Heart left ventricle (tissue), 16 donors: ENCODE measurements around the gene GNB5. TPM values are rescaled to one million over a fixed set of nuclear protein-coding genes. Genes with fewer than 3 reads are reported as not detected.

ENCODE experiments used
- ATAC-seq, 4 donors: fragments of 200-7000 bp; cut with Tn5 transposase; one replicate each; pipeline ENCODE4 v1.9.1; 2020 to 2022; ENCODE audit warnings: moderate library complexity in 4 of 4, mild to moderate bottlenecking in 3 of 4, moderate number of reproducible peaks in 1 of 4
- DNase-seq, 5 donors: peaks; one replicate each; pipeline ENCODE4 v3.0.0-alpha.2; 2020
- H3K27ac ChIP-seq, 12 donors: fragments of 200-600 bp; sonication (generic) in 4 of 12; one replicate each; pipeline versions ENCODE4 v1.5.0 to v1.8.0; 2016 to 2022; ENCODE audit warnings: mild to moderate bottlenecking in 2 of 12
- H3K27me3 ChIP-seq, 9 donors: fragments of 200-600 bp; sonication (generic) in 2 of 9; one replicate each; pipeline versions ENCODE4 v1.5.1 to v1.8.0; 2016 to 2022; ENCODE audit warnings: mild to moderate bottlenecking in 3 of 9
- H3K36me3 ChIP-seq, 9 donors: fragments of 200-600 bp; sonication (generic) in 2 of 9; one replicate each; pipeline versions ENCODE4 v1.5.0 to v1.8.0; 2018 to 2022; ENCODE audit warnings: mild to moderate bottlenecking in 2 of 9
- H3K4me1 ChIP-seq, 12 donors: fragments of 200-600 bp; sonication (generic) in 4 of 12; one replicate each; pipeline versions ENCODE4 v1.5.0 to v1.8.0; 2016 to 2022; ENCODE audit warnings: mild to moderate bottlenecking in 3 of 12
- H3K4me3 ChIP-seq, 12 donors: fragments of 200-600 bp; sonication (generic) in 4 of 12; one replicate each; pipeline versions ENCODE4 v1.5.0 to v1.8.0; 2017 to 2022; ENCODE audit warnings: mild to moderate bottlenecking in 9 of 12, moderate library complexity in 4 of 12
- H3K9me3 ChIP-seq, 12 donors: fragments of 200-600 bp; sonication (generic) in 4 of 12; one replicate each; pipeline versions ENCODE4 v1.5.0 to v1.8.0; 2016 to 2022; ENCODE audit warnings: mild to moderate bottlenecking in 1 of 12
- CTCF ChIP-seq, 12 donors: fragments of 200-600 bp; sonication (generic) in 4 of 12; IDR thresholded peaks; one replicate each; pipeline versions ENCODE4 v1.5.0 to v1.8.0; 2018 to 2022; ENCODE audit warnings: antibody characterized with exemption in 12 of 12, mild to moderate bottlenecking in 5 of 12
- POLR2A ChIP-seq, 2 donors: fragments of 450-650 bp; IDR thresholded peaks; one replicate each; pipeline ENCODE4 v1.6.1; 2017; ENCODE audit warnings: antibody characterized with exemption in 2 of 2, mild to moderate bottlenecking in 2 of 2, moderate library complexity in 2 of 2
- WGBS, 4 donors: extraction: QIAGEN DNeasy Blood & Tissue Kit in 2 of 4; methylation state at CpG; one replicate each; pipeline versions ENCODE4 v1.1.5 to v1.1.7; 2013 to 2018; 5-methylcytosine and 5-hydroxymethylcytosine counted together
- intact Hi-C, 10 donors: fragments of 100-400 bp; cut with DNase I; formaldehyde crosslinking; loops; one replicate each; pipeline versions ENCODE4 v1.11.1 to v1.14.2; 2022
- polyA plus RNA-seq, 2 donors: library from polyadenylated mRNA; stranded (reverse); fragments of 200-250 nt; gene quantifications; one replicate each; pipeline ENCODE4 v1.2.3, GENCODE V29; 2013
- total RNA-seq, 9 donors: library from RNA; depleted of rRNA in 2 of 9; stranded (reverse); fragments of >200 nt in 2 of 9; fragmentation: NEBNext Ultra II Directional in 3 of 9; extraction: Animal tissue kit (Norgen Biotek cat#: 25700) in 3 of 9; gene quantifications; one replicate each; pipeline versions ENCODE4 v1.1.0 to v1.2.4, GENCODE V29; 2016 to 2023
- donor health status: ischemic (EF 13 %, LVEDD 7.1; RV severe dilation, severe dysfunction).
- donor health status: healthy with polysubstance abuse.
- donor health status: DM: no; HTN: yes; CAD: no.
- donor health status: DM: no; HTN: no; CAD: no.
- donor health status: ischemic (EF 25% LVEDD 6.9; RV normal size, moderate dysfunction).
- donor health status: ischemic (EF 25% LVEDD 5.7; RV mildly dilated, moderate dysfunction).
- donor health status: healthy.
- donor health status: DM: yes; HTN: yes; CAD: no.
- donor health status: ischemic (EF 35%, LVEDD 5.7; RV mildly dilated, moderate dysfunction).
- donor health status: nonischemic (EF 11% LVEDD 7.7; RV severe dilation, severe dysfunction).
- donor health status: DM: yes; HTN: yes; CAD: no.
- donor health status: PGD.
- donor health status: ischemic (EF 29% LVEDD 5.4; RV normal size, mild dysfunction).
- donor health status: nonischemic (EF 23%, LVEDD 6.1; RV moderate dilation, normal function).

The GNB5 gene
- total and polyA plus RNA-seq, 11 donors = 4.2 to 12.4 (median 7.7) TPM

GRCh38 chr15:52220937-52221660, 29.9 kb upstream of the GNB5 start:
- DNase-seq (no peak), ATAC-seq (no peak)
- Histone ChIP-seq H3K36me3 (peaks cover 0 to 18% (median 0%) of the 10 kb centered on the region in 9 donors), H3K4me1 (peaks cover 0 to 6% (median 0%) of the 10 kb centered on the region in 12 donors), H3K27me3 (no peaks in the 10 kb centered on the region), H3K27ac (peak overlapping the region in 1 of 12 donors; percentile 61), H3K4me3 (peak overlapping the region in 1 of 12 donors; percentile 34), H3K9me3 (no peaks in the 10 kb centered on the region)
- no peak for TF ChIP-seq CTCF (IDR thresholded peaks at IDR 0.05)
- TF ChIP-seq POLR2A (IDR thresholded peaks at IDR 0.05) = no peak
- WGBS, 4 donors = 73 to 81% (median 79%) methylated on average over 7 of the region's 7 CpGs
- intact Hi-C loops = no loop called here

GRCh38 chr15:52220251-52220650, 29.1 kb upstream of the GNB5 start:
- no peak overlapping the region for H3K4me3 ChIP-seq
- no peak overlapping the region for H3K27ac ChIP-seq
- TF ChIP-seq POLR2A (IDR thresholded peaks at IDR 0.05) (no peak), CTCF (IDR thresholded peaks at IDR 0.05) (no peak)
- peaks cover 0 to 6% (median 0%) of the 10 kb centered on the region in 12 donors for H3K4me1 ChIP-seq
- no peaks in the 10 kb centered on the region for H3K27me3 ChIP-seq
- ATAC-seq (peak in 1 of 4 donors; percentile 26), DNase-seq (no peak)
- peaks cover 0 to 16% (median 0%) of the 10 kb centered on the region in 9 donors for H3K36me3 ChIP-seq
- WGBS, 4 donors = 90 to 94% (median 93%) methylated on average over 6 of the region's 6 CpGs
- no peaks in the 10 kb centered on the region for H3K9me3 ChIP-seq
- intact Hi-C loops = no loop called here

GRCh38 chr15:52218816-52219215, 27.6 kb upstream of the GNB5 start:
- DNase-seq (no peak), ATAC-seq (no peak)
- Histone ChIP-seq H3K9me3 (no peaks in the 10 kb centered on the region), H3K4me3 (no peak overlapping the region), H3K27me3 (no peaks in the 10 kb centered on the region), H3K27ac (no peak overlapping the region), H3K4me1 (peaks cover 0 to 6% (median 0%) of the 10 kb centered on the region in 12 donors), H3K36me3 (peaks cover 0 to 13% (median 0%) of the 10 kb centered on the region in 9 donors)
- intact Hi-C loops = no loop called here
- 94 to 97% (median 95%) methylated on average over 4 of the region's 4 CpGs for WGBS, 4 donors
- no peak for TF ChIP-seq POLR2A (IDR thresholded peaks at IDR 0.05)
- TF ChIP-seq CTCF (IDR thresholded peaks at IDR 0.05) = no peak

GRCh38 chr15:52218371-52218770, 27.2 kb upstream of the GNB5 start:
- no peak overlapping the region for H3K4me3 ChIP-seq
- no peaks in the 10 kb centered on the region for H3K9me3 ChIP-seq
- 75 to 83% (median 78%) methylated on average over 3 of the region's 3 CpGs for WGBS, 4 donors
- intact Hi-C loops = no loop called here
- ATAC-seq (no peak), DNase-seq (no peak)
- TF ChIP-seq POLR2A (IDR thresholded peaks at IDR 0.05) = no peak
- TF ChIP-seq CTCF (IDR thresholded peaks at IDR 0.05) = no peak
- H3K36me3 ChIP-seq = peaks cover 0 to 12% (median 3%) of the 10 kb centered on the region in 9 donors
- no peaks in the 10 kb centered on the region for H3K27me3 ChIP-seq
- H3K27ac ChIP-seq = no peak overlapping the region
- H3K4me1 ChIP-seq = peaks cover 0 to 6% (median 0%) of the 10 kb centered on the region in 12 donors
